Lower lobe of right lung (tissue), 2 donors: ENCODE measurements around the gene RPS6KC1. TPM values are rescaled to one million over a fixed set of nuclear protein-coding genes. Genes with fewer than 3 reads are reported as not detected.
A peak's percentile ranks its signal among the peaks of the same experiment; 100 is the strongest.
"Not testable (repeated sequence)": the region's sequence is repeated elsewhere in the genome, so short reads cannot be mapped to it uniquely, and the experiment has no call there.

ENCODE experiments used
- ATAC-seq, 2 donors: fragments of 200-7000 bp; cut with Tn5 transposase; one replicate each; pipeline ENCODE4 v1.9.1; 2020 to 2022; ENCODE audit warnings: mild to moderate bottlenecking in 2 of 2, moderate library complexity in 2 of 2
- DNase-seq: peaks from one replicate; pipeline ENCODE4 v3.0.0-alpha.2; 2020
- H3K27ac ChIP-seq: fragments of 200-600 bp; one replicate; pipeline ENCODE4 v1.8.0; 2022
- H3K27me3 ChIP-seq: fragments of 200-600 bp; one replicate; pipeline ENCODE4 v1.8.0; 2022; ENCODE audit warnings: low read depth
- H3K36me3 ChIP-seq: fragments of 200-600 bp; one replicate; pipeline ENCODE4 v1.8.0; 2022; ENCODE audit warnings: mild to moderate bottlenecking
- H3K4me1 ChIP-seq: fragments of 200-600 bp; one replicate; pipeline ENCODE4 v1.8.0; 2022
- H3K4me3 ChIP-seq: fragments of 200-600 bp; one replicate; pipeline ENCODE4 v1.8.0; 2022; ENCODE audit warnings: mild to moderate bottlenecking
- H3K9me3 ChIP-seq: fragments of 200-600 bp; one replicate; pipeline ENCODE4 v1.8.0; 2022
- CTCF ChIP-seq: fragments of 200-600 bp; IDR thresholded peaks from one replicate; pipeline ENCODE4 v1.8.0; 2022; ENCODE audit warnings: antibody characterized with exemption, mild to moderate bottlenecking
- intact Hi-C: fragments of 100-400 bp; cut with DNase I; formaldehyde crosslinking; loops from one replicate; pipeline ENCODE4 v1.11.0; 2022
- total RNA-seq: library from RNA; stranded (reverse); fragmentation: NEBNext Ultra II Directional; extraction: Animal tissue kit (Norgen Biotek cat#: 25700); gene quantifications from one replicate; pipeline ENCODE4 v1.2.1, GENCODE V29; 2021
- donor health status: DM: no; HTN: yes; CAD: no; lungs with severe emphysema.

Gene RPS6KC1
- total RNA-seq, 1 donor from 2014 or later, result 18.7 TPM

GRCh38 chr1:213035573-213035972 is 15.5 kb upstream of the RPS6KC1 start:
- Histone ChIP-seq H3K4me1 (no peaks in the 10 kb centered on the region), H3K36me3 (no peaks in the 10 kb centered on the region), H3K27ac (no peak overlapping the region), H3K27me3 (peaks cover 13% of the 10 kb centered on the region), H3K4me3 (no peak overlapping the region), H3K9me3 (no peaks in the 10 kb centered on the region)
- DNase-seq (no peak), ATAC-seq (no peak)
- TF ChIP-seq CTCF, result no peak
- intact Hi-C loops, result no loop called here

- H3K27ac ChIP-seq, result no peak overlapping the region
- no peak overlapping the region for H3K4me3 ChIP-seq
- no peaks in the 10 kb centered on the region for H3K36me3 ChIP-seq
- DNase-seq (no peak), ATAC-seq (no peak)
- no peaks in the 10 kb centered on the region for H3K9me3 ChIP-seq
- intact Hi-C loops, result no loop called here
- peaks cover 9% of the 10 kb centered on the region for H3K27me3 ChIP-seq
- TF ChIP-seq CTCF, result no peak
- H3K4me1 ChIP-seq, result no peaks in the 10 kb centered on the region
Observed at GRCh38 chr1:213041443-213041842, 9.6 kb upstream of the RPS6KC1 start.

GRCh38 chr1:213045321-213046226 is 5.5 kb upstream of the RPS6KC1 start:
- H3K27me3 ChIP-seq, H3K9me3 ChIP-seq, intact Hi-C loops, ATAC-seq, H3K4me3 ChIP-seq, H3K36me3 ChIP-seq, H3K27ac ChIP-seq, DNase-seq, H3K4me1 ChIP-seq: not testable (repeated sequence)

- H3K4me3 ChIP-seq, result no peak overlapping the region
- H3K9me3 ChIP-seq, result no peaks in the 10 kb centered on the region
- no peak for TF ChIP-seq CTCF
- H3K27ac ChIP-seq, result no peak overlapping the region
- H3K4me1 ChIP-seq, result peaks cover 23% of the 10 kb centered on the region
- intact Hi-C loops, result no loop called here
- no peak for ATAC-seq
- H3K36me3 ChIP-seq, result no peaks in the 10 kb centered on the region
- no peak for DNase-seq
- peaks cover 8% of the 10 kb centered on the region for H3K27me3 ChIP-seq
Observed at GRCh38 chr1:213049232-213049631, 1.8 kb upstream of the RPS6KC1 start.

- H3K4me3 ChIP-seq, result peak overlapping the region; percentile 85
- peaks cover 23% of the 10 kb centered on the region for H3K4me1 ChIP-seq
- H3K27me3 ChIP-seq, result peaks cover 8% of the 10 kb centered on the region
- no peaks in the 10 kb centered on the region for H3K36me3 ChIP-seq
- TF ChIP-seq CTCF, result no peak
- H3K27ac ChIP-seq, result peak overlapping the region; percentile 82
- H3K9me3 ChIP-seq, result no peaks in the 10 kb centered on the region
- intact Hi-C loops, result no loop called here
- DNase-seq (no peak), ATAC-seq (peak; percentile 61 to 64)
Observed at GRCh38 chr1:213050745-213051126, 305 bp upstream of the RPS6KC1 start.

GRCh38 chr1:213051881-213052202 is 801 bp downstream of the RPS6KC1 start:
- Histone ChIP-seq H3K27ac (peak overlapping the region; percentile 82), H3K27me3 (peaks cover 8% of the 10 kb centered on the region), H3K4me1 (peaks cover 23% of the 10 kb centered on the region), H3K9me3 (no peaks in the 10 kb centered on the region), H3K36me3 (no peaks in the 10 kb centered on the region), H3K4me3 (peak overlapping the region; percentile 85)
- TF ChIP-seq CTCF, result no peak
- intact Hi-C loops, result no loop called here
- DNase-seq (no peak), ATAC-seq (no peak)
